Fibroblast of the aortic adventitia (primary cell): ENCODE results near the gene IMPG1. TPM values are rescaled to one million over a fixed set of nuclear protein-coding genes. Genes with fewer than 3 reads are reported as not detected.

Source experiments
- DNase-seq: peaks from one replicate; pipeline ENCODE4 v3.0.0-alpha.2; 2010; ENCODE audit warnings: low read depth
- H3K4me3 ChIP-seq: 2 replicates; pipeline ENCODE4 v1.5.1; 2011; ENCODE audit warnings: low read depth, mild to moderate bottlenecking, control low read depth, low read length, moderate library complexity
- small RNA-seq: library from RNA; depleted of rRNA; stranded (forward); fragments of <200 nt; gene quantifications from one replicate; pipeline ENCODE3, GENCODE V24; 2012
- total RNA-seq: library from RNA; depleted of rRNA; stranded (reverse); fragments of >200 nt; gene quantifications from 2 replicates; pipeline ENCODE4 v1.2.3, GENCODE V29; 2012; ENCODE audit warnings: low replicate concordance
- TF ChIP-seq, protein P1 (sequence below): IDR thresholded peaks from 2 replicates; pipeline ENCODE4 v1.5.1; 2011; ENCODE audit warnings: mild to moderate bottlenecking, low read length, control low read depth, inconsistent platforms; ENCODE audit not compliant: insufficient read depth

The IMPG1 gene
- total RNA-seq, 1 donor: not detected

DNA sequence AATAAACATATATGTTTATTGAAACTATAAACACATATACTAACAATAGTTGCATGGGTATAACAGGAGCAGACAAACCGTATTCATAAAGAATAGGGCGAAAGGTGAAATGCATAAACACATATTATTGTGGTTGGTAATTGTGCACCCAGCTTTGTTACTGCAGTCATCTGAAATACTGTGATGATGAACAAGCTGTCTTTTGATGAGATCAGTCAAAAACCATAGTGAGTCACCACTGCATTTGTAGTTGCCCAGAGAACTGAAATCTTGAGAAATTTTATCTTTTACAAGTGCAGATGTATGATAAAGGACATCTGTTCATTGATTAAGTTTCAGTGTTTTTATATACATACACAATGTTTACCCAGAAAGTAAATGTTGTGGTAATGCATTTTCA is 189.7 kb downstream of the IMPG1 start:
- TF ChIP-seq, protein P1, sequence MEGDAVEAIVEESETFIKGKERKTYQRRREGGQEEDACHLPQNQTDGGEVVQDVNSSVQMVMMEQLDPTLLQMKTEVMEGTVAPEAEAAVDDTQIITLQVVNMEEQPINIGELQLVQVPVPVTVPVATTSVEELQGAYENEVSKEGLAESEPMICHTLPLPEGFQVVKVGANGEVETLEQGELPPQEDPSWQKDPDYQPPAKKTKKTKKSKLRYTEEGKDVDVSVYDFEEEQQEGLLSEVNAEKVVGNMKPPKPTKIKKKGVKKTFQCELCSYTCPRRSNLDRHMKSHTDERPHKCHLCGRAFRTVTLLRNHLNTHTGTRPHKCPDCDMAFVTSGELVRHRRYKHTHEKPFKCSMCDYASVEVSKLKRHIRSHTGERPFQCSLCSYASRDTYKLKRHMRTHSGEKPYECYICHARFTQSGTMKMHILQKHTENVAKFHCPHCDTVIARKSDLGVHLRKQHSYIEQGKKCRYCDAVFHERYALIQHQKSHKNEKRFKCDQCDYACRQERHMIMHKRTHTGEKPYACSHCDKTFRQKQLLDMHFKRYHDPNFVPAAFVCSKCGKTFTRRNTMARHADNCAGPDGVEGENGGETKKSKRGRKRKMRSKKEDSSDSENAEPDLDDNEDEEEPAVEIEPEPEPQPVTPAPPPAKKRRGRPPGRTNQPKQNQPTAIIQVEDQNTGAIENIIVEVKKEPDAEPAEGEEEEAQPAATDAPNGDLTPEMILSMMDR: no peak
- DNase-seq: peak; percentile 35
- no peak overlapping the region for H3K4me3 ChIP-seq

DNA sequence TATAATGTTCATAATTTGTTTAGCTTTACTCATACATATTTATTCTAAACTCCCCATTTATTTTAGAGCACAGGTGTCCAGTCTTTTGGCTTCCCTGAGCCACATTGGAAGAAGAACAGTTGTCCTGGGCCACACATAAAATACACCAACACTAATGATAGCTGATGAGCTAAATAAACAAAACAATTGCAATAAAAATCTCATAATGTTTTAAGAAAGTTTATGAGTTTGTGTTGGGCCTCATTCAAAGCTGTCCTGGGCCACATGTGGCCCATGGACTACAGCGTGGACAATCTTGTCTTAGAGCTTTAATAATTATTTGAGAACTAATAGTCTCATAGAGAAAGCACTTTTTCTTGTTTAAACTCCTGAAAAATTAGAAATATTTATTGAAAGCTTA is 192.2 kb downstream of the IMPG1 start:
- H3K4me3 ChIP-seq: no peak overlapping the region

DNA sequence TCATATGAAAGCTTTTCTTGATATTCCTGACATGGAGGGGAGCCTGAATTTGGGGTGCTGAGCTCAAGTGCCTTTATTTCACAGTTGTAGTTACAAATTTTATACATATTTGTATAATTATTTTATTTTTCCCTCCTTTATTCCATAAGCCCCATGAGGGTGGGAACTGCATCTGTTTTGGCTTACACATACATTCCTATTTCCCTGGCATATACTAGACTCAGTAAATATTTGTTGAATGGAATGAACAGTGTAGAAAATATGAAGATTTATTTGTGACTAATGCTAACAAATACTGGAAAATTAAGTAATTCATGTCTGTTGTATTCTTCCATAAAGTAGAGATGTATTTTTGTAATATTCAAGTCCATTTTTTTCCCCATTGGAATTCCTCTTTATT is 196.3 kb downstream of the IMPG1 start:
- no peak overlapping the region for H3K4me3 ChIP-seq
- TF ChIP-seq, protein P1: no peak
- no peak for DNase-seq

More for the DNA sequence above, 192.2 kb downstream of the IMPG1 start:
- no peak for DNase-seq
- TF ChIP-seq, protein P1: no peak

DNA sequence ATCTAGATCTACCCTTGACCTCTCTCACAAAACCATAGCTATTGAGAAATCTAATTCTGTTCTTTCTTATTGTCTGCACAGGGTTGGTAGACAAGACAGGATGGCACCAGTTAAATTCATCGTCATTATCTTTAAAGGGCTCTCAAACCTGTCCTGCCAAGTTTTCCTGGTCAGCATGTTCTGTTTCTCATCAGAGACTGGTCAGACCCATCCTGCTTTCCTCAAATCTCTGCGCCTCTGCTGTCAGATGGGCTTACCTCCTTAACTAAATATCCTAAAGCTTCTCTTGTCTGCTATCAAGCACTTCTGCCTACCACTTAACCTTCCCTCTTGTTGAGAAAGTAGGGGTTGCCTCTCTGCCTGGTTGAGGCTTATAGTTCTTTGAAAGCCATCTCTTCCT is 198.2 kb downstream of the IMPG1 start:
- TF ChIP-seq, protein P1: no peak
- no peak for DNase-seq
- H3K4me3 ChIP-seq: no peak overlapping the region

Small RNAs within 50 kb of the gene (small RNA-seq; reads per million reads assigned to genes)
- gene RF00019: not detected
- not detected for gene RNU6-248P
